Tracheal epithelial cell (primary cell): ENCODE data around the gene RAB30. TPM values are rescaled to one million over a fixed set of nuclear protein-coding genes. Genes with fewer than 3 reads are reported as not detected.

Source experiments
- total RNA-seq: library from RNA; depleted of rRNA; stranded (reverse); fragments of >200 nt; gene quantifications from 2 replicates; pipeline ENCODE4 v1.2.1, GENCODE V29; 2014

The RAB30 gene, protein sequence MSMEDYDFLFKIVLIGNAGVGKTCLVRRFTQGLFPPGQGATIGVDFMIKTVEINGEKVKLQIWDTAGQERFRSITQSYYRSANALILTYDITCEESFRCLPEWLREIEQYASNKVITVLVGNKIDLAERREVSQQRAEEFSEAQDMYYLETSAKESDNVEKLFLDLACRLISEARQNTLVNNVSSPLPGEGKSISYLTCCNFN
- total RNA-seq, result 2.9 and 4.7 TPM in 2 replicates

DNA sequence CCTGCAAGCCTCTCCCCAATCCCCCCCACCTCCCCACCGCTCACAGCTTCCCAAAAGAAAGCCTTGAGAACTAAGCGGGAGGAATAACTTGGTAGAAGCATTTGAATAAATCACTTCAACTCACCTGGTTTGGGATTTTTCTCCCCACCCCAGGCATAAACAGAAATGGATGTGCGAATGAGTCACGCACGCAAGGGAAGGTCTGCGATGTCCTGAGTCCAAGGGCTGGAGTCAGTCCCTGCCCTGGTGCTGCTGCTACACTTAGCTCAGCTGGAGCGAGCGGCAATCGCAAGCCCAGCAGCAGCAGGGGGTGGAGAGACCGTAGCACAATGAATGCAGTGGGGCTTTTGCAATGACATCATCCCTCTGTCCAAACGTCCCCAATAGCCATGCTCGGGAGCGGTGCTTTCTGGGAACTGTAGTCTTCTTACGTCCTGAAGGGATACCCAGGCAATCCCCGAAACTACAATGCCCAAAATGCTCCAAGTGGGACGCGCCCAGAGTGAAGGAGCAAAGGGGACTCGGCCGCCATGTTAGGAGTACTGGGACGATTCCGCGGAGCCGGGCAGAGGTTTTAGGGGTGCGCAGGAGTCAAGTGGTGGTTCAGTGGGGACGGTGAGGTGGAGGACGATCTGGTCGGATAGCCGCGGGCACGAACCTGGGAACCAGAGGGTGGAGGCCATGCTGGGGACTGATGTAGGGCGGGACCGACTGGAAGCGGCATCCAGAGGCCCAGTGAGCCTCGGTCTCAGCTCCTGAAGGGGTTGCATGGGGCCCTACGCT is at the start of gene RAB30:
RAB30 (minus strand) TSS at position 331 of the 783 bp plus-strand sequence. CDS start 74,581 bp downstream, outside the sequence.

Other genes starting within 250 kb of the RAB30 start
- 14.1 and 24.3 TPM in 2 replicates for gene PRCP, start 171.5 kb downstream of the RAB30 start, total RNA-seq
- gene DDIAS, start 170.2 kb downstream of the RAB30 start, total RNA-seq, result under 0.01 and 1.4 TPM in 2 replicates
- gene PCF11, start 85.2 kb upstream of the RAB30 start, total RNA-seq, result 22.2 and 28.1 TPM in 2 replicates
- 3.4 TPM in 2 replicates for gene ANKRD42, start 121.8 kb upstream of the RAB30 start, total RNA-seq
- 44.8 and 47.3 TPM in 2 replicates for gene CCDC90B, start 214.5 kb upstream of the RAB30 start, total RNA-seq